Neutrophil (primary cell): Measurements from ENCODE around the gene BCL2L11.

ENCODE experiments used
- H3K27ac ChIP-seq: fragments of 200-600 bp; sonication (generic); 2 replicates; pipeline ENCODE4 v1.5.1; 2016; ENCODE audit warnings: mild to moderate bottlenecking, moderate library complexity
- H3K27me3 ChIP-seq: fragments of 200-600 bp; sonication (generic); 2 replicates; pipeline ENCODE4 v1.6.0; 2016; ENCODE audit warnings: mild to moderate bottlenecking
- H3K36me3 ChIP-seq: fragments of 200-600 bp; sonication (generic); 2 replicates; pipeline ENCODE4 v1.5.1; 2017
- H3K4me1 ChIP-seq, 2 experiments: fragments of 200-600 bp in 1 of 2; sonication (generic) in 1 of 2; 1 replicate in 1 of 2; 2 replicates in 1 of 2; pipeline versions ENCODE4 v1.5.1 to v1.6.1; 2013 to 2016; ENCODE audit warnings: low read depth in 1 of 2, low read length in 1 of 2, mild to moderate bottlenecking in 1 of 2, moderate library complexity in 1 of 2; ENCODE audit not compliant: control insufficient read depth in 1 of 2, insufficient read depth in 1 of 2
- H3K4me3 ChIP-seq, 2 experiments: fragments of 200-600 bp in 1 of 2; sonication (generic) in 1 of 2; 1 replicate in 1 of 2; 2 replicates in 1 of 2; pipeline ENCODE4 v1.5.1; 2013 to 2016; ENCODE audit warnings: low read depth in 1 of 2, low read length in 1 of 2, mild to moderate bottlenecking in 1 of 2, moderate library complexity in 1 of 2
- H3K9me3 ChIP-seq: fragments of 200-600 bp; sonication (generic); 2 replicates; pipeline ENCODE4 v1.5.1; 2016
- CTCF ChIP-seq: fragments of 200-600 bp; sonication (generic); IDR thresholded peaks from 2 replicates; pipeline ENCODE4 v1.5.1; 2016; ENCODE audit warnings: antibody characterized with exemption

The BCL2L11 gene

GRCh38 chr2:111216811-111217652, 96.3 kb downstream of the BCL2L11 start:
- no peaks in the 10 kb centered on the region for H3K27me3 ChIP-seq
- H3K36me3 ChIP-seq = no peaks in the 10 kb centered on the region
- no peak for TF ChIP-seq CTCF
- no peak overlapping the region for H3K27ac ChIP-seq
- H3K9me3 ChIP-seq = no peaks in the 10 kb centered on the region
- peaks cover 0 to 7% of the 10 kb centered on the region in 2 experiments for H3K4me1 ChIP-seq
- no peak overlapping the region for H3K4me3 ChIP-seq
